ENCODE data around the gene C19orf12.

DNA sequence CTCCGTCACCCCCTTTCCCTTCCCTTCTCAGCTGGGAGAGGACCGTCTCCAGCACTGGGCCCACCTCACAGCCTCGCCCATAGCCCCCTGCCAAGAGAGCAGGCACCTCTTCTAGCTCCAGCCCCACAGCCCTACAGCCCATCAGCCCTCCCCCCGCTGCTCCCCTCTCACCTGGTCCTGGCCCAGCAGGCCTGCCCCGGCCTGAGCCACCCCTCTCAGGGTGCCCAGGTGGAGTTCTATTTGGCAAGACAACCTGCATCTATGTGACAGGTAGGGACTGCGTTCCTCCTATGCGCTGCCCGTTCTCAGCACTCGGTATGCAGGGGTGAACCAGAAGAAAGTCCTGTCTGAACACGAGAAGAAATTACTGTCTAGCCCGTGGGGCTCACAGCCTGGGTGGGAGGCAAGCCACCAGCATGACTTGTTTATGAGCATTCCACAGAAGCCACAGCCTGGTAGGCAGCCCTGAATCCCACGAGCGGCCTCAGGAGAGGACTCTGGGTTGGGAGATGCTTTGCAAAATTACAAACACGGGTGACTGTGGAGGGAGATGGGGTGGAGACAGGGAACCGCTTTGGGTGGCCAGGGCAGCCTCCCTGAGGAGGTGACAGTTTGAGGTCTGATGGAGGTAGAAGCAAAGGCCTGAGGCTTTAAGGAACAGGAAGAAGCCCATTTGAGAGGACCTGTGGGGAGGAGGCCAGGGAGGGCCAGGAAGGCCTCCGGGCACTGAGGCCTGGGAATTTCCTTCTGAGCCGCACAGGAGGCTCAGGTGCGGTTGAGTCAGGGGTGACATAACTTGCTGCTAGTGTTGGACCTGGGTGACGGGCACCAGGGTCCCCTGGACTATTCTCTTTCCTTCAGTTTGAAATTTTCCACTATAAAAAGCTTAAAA is 51.0 kb downstream of the C19orf12 start:
- TF ChIP-seq, protein P1, sequence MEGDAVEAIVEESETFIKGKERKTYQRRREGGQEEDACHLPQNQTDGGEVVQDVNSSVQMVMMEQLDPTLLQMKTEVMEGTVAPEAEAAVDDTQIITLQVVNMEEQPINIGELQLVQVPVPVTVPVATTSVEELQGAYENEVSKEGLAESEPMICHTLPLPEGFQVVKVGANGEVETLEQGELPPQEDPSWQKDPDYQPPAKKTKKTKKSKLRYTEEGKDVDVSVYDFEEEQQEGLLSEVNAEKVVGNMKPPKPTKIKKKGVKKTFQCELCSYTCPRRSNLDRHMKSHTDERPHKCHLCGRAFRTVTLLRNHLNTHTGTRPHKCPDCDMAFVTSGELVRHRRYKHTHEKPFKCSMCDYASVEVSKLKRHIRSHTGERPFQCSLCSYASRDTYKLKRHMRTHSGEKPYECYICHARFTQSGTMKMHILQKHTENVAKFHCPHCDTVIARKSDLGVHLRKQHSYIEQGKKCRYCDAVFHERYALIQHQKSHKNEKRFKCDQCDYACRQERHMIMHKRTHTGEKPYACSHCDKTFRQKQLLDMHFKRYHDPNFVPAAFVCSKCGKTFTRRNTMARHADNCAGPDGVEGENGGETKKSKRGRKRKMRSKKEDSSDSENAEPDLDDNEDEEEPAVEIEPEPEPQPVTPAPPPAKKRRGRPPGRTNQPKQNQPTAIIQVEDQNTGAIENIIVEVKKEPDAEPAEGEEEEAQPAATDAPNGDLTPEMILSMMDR (IDR thresholded peaks at IDR 0.05; ENCODE audit: insufficient read depth, low read length, poor library complexity, severe bottlenecking) = no peak
- TF ChIP-seq EZH2phosphoT487 (conservative IDR thresholded peaks at IDR 0.05; ENCODE audit: low read length) = no peak
